GM12878 (cell line): ENCODE measurements around the gene ETV7. TPM values are rescaled to one million over a fixed set of nuclear protein-coding genes. Genes with fewer than 3 reads are reported as not detected.

ENCODE experiments used
- ATAC-seq: fragments of 200-7000 bp; cut with Tn5 transposase; 3 replicates; pipeline ENCODE4 v1.9.1; 2020; ENCODE audit warnings: mild to moderate bottlenecking, moderate library complexity
- BruUV-seq: library from RNA; stranded (reverse); fragments of 400-500 nt; replicated peaks from 2 replicates; lab custom pipeline; 2021; lab: Mats Ljungman, UMichigan
- CTCF ChIA-PET: fragments of 300-600 bp; sonication (Branson Sonifier 250); formaldehyde crosslinking; extraction: SDS; loops from one replicate; lab custom pipeline; 2021; ENCODE audit warnings: inconsistent platforms; lab: Yijun Ruan, JAX
- POLR2A ChIA-PET: fragments of 350-600 bp; formaldehyde crosslinking; extraction: SDS; loops from one replicate; lab custom pipeline; 2021; ENCODE audit warnings: inconsistent platforms; lab: Charles Lee
- RAD21 ChIA-PET: fragments of 300-600 bp; sonication (Branson Sonifier 250); formaldehyde crosslinking; loops from one replicate; lab custom pipeline; 2023; ENCODE audit warnings: antibody characterized with exemption; ENCODE audit not compliant: unreplicated experiment; lab: Charles Lee
- SMC1A ChIA-PET: fragments of 300-600 bp; sonication (Branson Sonifier 250); formaldehyde crosslinking; loops from one replicate; lab custom pipeline; 2023; ENCODE audit not compliant: unreplicated experiment, uncharacterized antibody; lab: Charles Lee
- DNase-seq: peaks from one replicate; pipeline ENCODE4 v3.0.0-alpha.2; 2011; ENCODE audit warnings: low read depth, low spot score
- FAIRE-seq: peaks from 3 replicates; lab custom pipeline; 2011; peaks lifted over from hg19 to GRCh38; lab: Jason Lieb, UNC
- H2AFZ ChIP-seq: 2 replicates; pipeline ENCODE4 v1.6.0; 2011; ENCODE audit warnings: low read depth, low read length, control low read depth; ENCODE audit not compliant: control insufficient read depth
- H3K27ac ChIP-seq: 2 replicates; pipeline ENCODE4 v1.5.1; 2011; ENCODE audit warnings: control low read depth; ENCODE audit not compliant: control insufficient read depth, insufficient read depth
- H3K27me3 ChIP-seq, 2 experiments: replicated peaks in 1 of 2; 2 replicates each; pipeline versions ENCODE4 v1.6.0 to v1.6.1; 2011; ENCODE audit warnings: low read length in 1 of 2; ENCODE audit not compliant: control insufficient read depth in 2 of 2, insufficient read depth in 2 of 2
- H3K36me3 ChIP-seq, 2 experiments: 2 replicates each; pipeline ENCODE4 v1.5.1; 2011; ENCODE audit warnings: low read length in 1 of 2; ENCODE audit not compliant: control insufficient read depth in 2 of 2, insufficient read depth in 2 of 2
- H3K4me1 ChIP-seq: 2 replicates; pipeline ENCODE4 v1.6.1; 2011; ENCODE audit warnings: mild to moderate bottlenecking, low read length, moderate library complexity, mixed read lengths; ENCODE audit not compliant: control insufficient read depth, insufficient read depth
- H3K4me2 ChIP-seq: 2 replicates; pipeline ENCODE4 v1.6.0; 2011; ENCODE audit warnings: control low read depth; ENCODE audit not compliant: control insufficient read depth, insufficient read depth
- H3K4me3 ChIP-seq: fragments of 200-600 bp; sonication (generic); 2 replicates; pipeline ENCODE4 v1.5.1; 2016
- H3K79me2 ChIP-seq: 2 replicates; pipeline ENCODE4 v1.6.0; 2011; ENCODE audit warnings: low read length; ENCODE audit not compliant: control insufficient read depth, insufficient read depth
- H3K9ac ChIP-seq: 2 replicates; pipeline ENCODE4 v1.8.0; 2011; ENCODE audit warnings: low read length, control low read depth, mixed read lengths; ENCODE audit not compliant: control insufficient read depth, insufficient read depth
- H3K9me3 ChIP-seq: replicated peaks from 3 replicates; pipeline ENCODE4 v1.5.1; 2011; ENCODE audit warnings: mild to moderate bottlenecking, low read length; ENCODE audit not compliant: control insufficient read depth, insufficient read depth
- H4K20me1 ChIP-seq: 2 replicates; pipeline ENCODE4 v1.6.0; 2011; ENCODE audit not compliant: control insufficient read depth, insufficient read depth
- ASH2L ChIP-seq: fragments of 300-600, 200-600 bp; sonication (generic); IDR thresholded peaks from 2 replicates; pipeline ENCODE4 v1.6.1; 2017; ENCODE audit warnings: low read depth, mild to moderate bottlenecking, borderline replicate concordance
- CBFB ChIP-seq: IDR thresholded peaks from 2 replicates; pipeline ENCODE4 v1.6.1; 2016; ENCODE audit warnings: antibody characterized with exemption, low read depth
- HCFC1 ChIP-seq: fragments of 150-350 bp; IDR thresholded peaks from 2 replicates; pipeline ENCODE4 v1.6.1; 2014; ENCODE audit warnings: low read length
- IKZF2 ChIP-seq, 2 experiments: fragments of 450-650 bp; IDR thresholded peaks; 2 replicates each; pipeline ENCODE4 v1.6.1; 2017; ENCODE audit warnings: mild to moderate bottlenecking in 2 of 2, moderate library complexity in 2 of 2
- MYB ChIP-seq: fragments of 150-350 bp; IDR thresholded peaks from 2 replicates; pipeline ENCODE4 v1.6.1; 2014; ENCODE audit warnings: mild to moderate bottlenecking, low read depth, low read length, borderline replicate concordance
- NFXL1 ChIP-seq: fragments of 450-650 bp; IDR thresholded peaks from 2 replicates; pipeline ENCODE4 v1.6.1; 2017; ENCODE audit warnings: antibody characterized with exemption, mild to moderate bottlenecking, borderline replicate concordance
- NR2C2 ChIP-seq: IDR thresholded peaks from 2 replicates; pipeline ENCODE4 v1.6.1; 2011; ENCODE audit warnings: borderline replicate concordance, low read depth; ENCODE audit not compliant: control insufficient read depth, insufficient read length
- POLR2A ChIP-seq: IDR thresholded peaks from 2 replicates; pipeline ENCODE4 v1.6.1; 2011; ENCODE audit warnings: low read depth, mild to moderate bottlenecking, low read length
- POU2F2 ChIP-seq: IDR thresholded peaks from 3 replicates; pipeline ENCODE4 v1.6.1; 2011; ENCODE audit warnings: low read depth, mild to moderate bottlenecking, low read length, borderline replicate concordance
- SREBF1 ChIP-seq: IDR thresholded peaks from 2 replicates; pipeline ENCODE4 v1.6.1; 2012; ENCODE audit warnings: mild to moderate bottlenecking, low read length
- SUPT20H ChIP-seq: IDR thresholded peaks from 2 replicates; pipeline ENCODE4 v1.6.1; 2011; ENCODE audit warnings: low read depth, mild to moderate bottlenecking, low read length, moderate library complexity, borderline replicate concordance; ENCODE audit not compliant: control insufficient read depth
- YY1 ChIP-seq: IDR thresholded peaks from 2 replicates; pipeline ENCODE4 v1.6.1; 2011; ENCODE audit warnings: low read depth, mild to moderate bottlenecking, low read length
- ZNF207 ChIP-seq: fragments of 450-650 bp; IDR thresholded peaks from 2 replicates; pipeline ENCODE4 v1.6.1; 2014; ENCODE audit warnings: antibody characterized with exemption, mild to moderate bottlenecking, borderline replicate concordance
- ZNF217 ChIP-seq: fragments of 450-650 bp; IDR thresholded peaks from 2 replicates; pipeline ENCODE4 v1.6.1; 2017; ENCODE audit warnings: antibody characterized with exemption, mild to moderate bottlenecking
- WGBS: methylation state at CpG from one replicate; pipeline ENCODE4 v1.1.6; 2016; ENCODE audit warnings: low lambda C conversion rate; ENCODE audit not compliant: insufficient replicate concordance, insufficient coverage; ENCODE audit errors: missing lambda C conversion rate; 5-methylcytosine and 5-hydroxymethylcytosine counted together
- in situ Hi-C: fragments of 300-500 bp; cut with MboI; formaldehyde crosslinking; loops from 9 replicates; pipeline ENCODE4 v1.14.3; 2018; ENCODE audit warnings: mixed read lengths
- intact Hi-C: fragments of 100-400 bp; cut with micrococcal nuclease; formaldehyde crosslinking; loops from one replicate; pipeline ENCODE4 v1.14.2; 2022; ENCODE audit not compliant: unreplicated experiment
- polyA plus RNA-seq, 11 experiments: library from polyadenylated mRNA; depleted of rRNA in 4 of 11; unstranded in 6 of 11; stranded (reverse) in 5 of 11; fragments of >200 nt; fragmentation: Nextera tagmentation in 4 of 11; fragmentation: Illumina TruSeq in 1 of 11; extraction: Ambion mirVana in 4 of 11; extraction: Trizol in 1 of 11; gene quantifications; 1 replicate in 1 of 11; 2 replicates in 10 of 11; pipeline versions ENCODE4 v1.2.1 to v1.2.3, GENCODE V29; 2011 to 2016; ENCODE audit warnings: inconsistent platforms in 2 of 11, missing spikeins in 2 of 11, low read depth in 1 of 11
- total RNA-seq, 4 experiments: library from RNA; depleted of rRNA in 3 of 4; stranded (reverse); fragments of >200 nt in 3 of 4; fragmentation: Illumina TruSeq in 1 of 4; extraction: Trizol in 1 of 4; gene quantifications; 2 replicates each; pipeline versions ENCODE4 v1.2.1 to v1.2.3, GENCODE V29; 2013 to 2021
- TF ChIP-seq, protein P1 (sequence below): fragments of 450-650 bp; IDR thresholded peaks from 2 replicates; pipeline ENCODE4 v1.6.1; 2016; ENCODE audit warnings: mild to moderate bottlenecking
- TF ChIP-seq, protein P2 (sequence below): fragments of 450-650 bp; IDR thresholded peaks from 2 replicates; pipeline ENCODE4 v1.6.1; 2017; ENCODE audit warnings: mild to moderate bottlenecking, moderate library complexity

ETV7 gene
- total and polyA plus RNA-seq, 10 of the 15 experiments (the other 5 are each of a cell fraction or from before 2014, with no cell fraction given), result 0.04 to 1.8 (median 1.3) TPM

DNA sequence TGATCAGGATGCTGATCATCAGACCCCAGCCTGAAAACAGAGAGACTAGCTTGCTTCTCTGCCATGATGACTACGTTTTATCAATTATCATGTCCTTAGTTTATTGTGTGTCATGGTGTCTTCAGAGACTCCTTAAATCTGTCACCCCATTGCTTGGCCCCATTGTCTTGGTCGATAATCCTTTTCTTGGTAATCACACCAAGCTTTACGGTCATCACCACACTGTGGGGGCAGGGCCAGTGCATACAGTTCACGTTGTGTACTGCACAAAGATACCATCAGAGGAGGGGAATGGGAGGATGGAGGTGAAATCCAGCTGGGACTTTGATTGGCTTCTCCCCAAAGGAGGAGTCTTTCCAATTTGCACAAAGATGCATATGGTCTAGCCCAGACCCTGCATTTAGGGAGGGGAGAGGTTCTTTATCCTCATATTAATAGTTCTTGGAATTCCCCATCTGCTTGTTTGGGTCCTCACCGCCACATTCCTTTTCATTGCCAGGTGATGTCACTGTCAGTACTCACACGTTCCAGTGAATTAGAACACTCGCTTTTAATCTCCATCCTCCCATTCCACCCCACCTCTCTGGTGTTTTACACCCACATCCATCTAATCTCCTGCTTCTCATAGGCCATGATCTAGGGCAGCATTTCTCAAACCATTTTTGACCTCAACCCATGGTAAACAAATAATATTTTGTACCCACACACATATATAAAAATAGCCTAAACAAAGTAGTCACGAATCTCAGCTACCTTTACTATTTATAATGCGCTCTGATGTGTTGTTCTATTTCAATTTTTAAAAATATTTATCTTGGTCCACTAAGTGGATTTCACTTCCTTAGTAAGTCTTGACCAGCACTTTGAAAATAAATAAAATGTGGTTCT is 5.7 kb downstream of the ETV7 start (continued):
- TF ChIP-seq, protein P1, sequence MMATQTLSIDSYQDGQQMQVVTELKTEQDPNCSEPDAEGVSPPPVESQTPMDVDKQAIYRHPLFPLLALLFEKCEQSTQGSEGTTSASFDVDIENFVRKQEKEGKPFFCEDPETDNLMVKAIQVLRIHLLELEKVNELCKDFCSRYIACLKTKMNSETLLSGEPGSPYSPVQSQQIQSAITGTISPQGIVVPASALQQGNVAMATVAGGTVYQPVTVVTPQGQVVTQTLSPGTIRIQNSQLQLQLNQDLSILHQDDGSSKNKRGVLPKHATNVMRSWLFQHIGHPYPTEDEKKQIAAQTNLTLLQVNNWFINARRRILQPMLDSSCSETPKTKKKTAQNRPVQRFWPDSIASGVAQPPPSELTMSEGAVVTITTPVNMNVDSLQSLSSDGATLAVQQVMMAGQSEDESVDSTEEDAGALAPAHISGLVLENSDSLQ, result peak; percentile 28; the same call in 1 of the 2 replicates
- TF ChIP-seq ASH2L (no peak), NFXL1 (no peak), ZNF207 (no peak), IKZF2 (IDR thresholded peaks at IDR 0.05) (peak; percentile 27 to 41; a peak in 2 of 4 replicates)

DNA sequence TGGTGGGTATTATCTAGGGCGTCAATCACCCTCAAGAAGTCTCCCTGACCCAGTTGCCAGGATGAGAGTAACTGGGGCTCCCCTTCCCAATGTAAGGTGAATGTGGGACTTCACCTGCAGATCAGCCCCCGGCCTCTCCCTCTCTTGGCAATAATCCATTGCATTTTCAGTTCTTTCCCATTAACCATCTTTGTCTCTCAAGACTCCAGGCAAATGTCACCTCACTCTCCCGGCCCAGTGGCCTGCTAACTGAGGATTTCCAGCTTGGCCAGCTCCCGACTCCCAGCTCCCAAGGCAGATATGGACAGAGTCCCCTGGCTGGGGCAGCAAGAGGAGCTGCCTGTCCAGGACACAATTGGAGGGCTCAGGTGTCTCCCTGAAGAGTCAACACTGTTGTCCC is 7.3 kb downstream of the ETV7 start:
- H3K4me2 ChIP-seq, result no peak overlapping the region
- CTCF ChIA-PET, result interaction anchor here (0.7 to 1.5 kb wide), 3 partner anchors 27 to 380 kb away, joined by 3 to 5 read pairs (median 4); no protein-coding TSS in a partner anchor
- H2AFZ ChIP-seq, result no peak overlapping the region
- H3K9ac ChIP-seq, result no peak overlapping the region
- no peaks in the 10 kb centered on the region for H3K27me3 ChIP-seq
- intact Hi-C loops (no loop called here), in situ Hi-C loops (no loop called here)
- no peak overlapping the region for H3K4me3 ChIP-seq
- H3K36me3 ChIP-seq, result no peaks in the 10 kb centered on the region
- SMC1A ChIA-PET, result no interaction called here
- WGBS, result 86% methylated on average over 4 of the region's 4 CpGs
- RAD21 ChIA-PET, result interaction anchor here (0.6 to 1.5 kb wide), 5 partner anchors 15 to 199 kb away, joined by 3 to 4 read pairs (median 3); no protein-coding TSS in a partner anchor
- no peaks in the 10 kb centered on the region for H3K79me2 ChIP-seq
- no peak for ATAC-seq
- POLR2A ChIA-PET, result interaction anchor here (1.2 kb wide), 1 partner anchor 15 kb away, joined by 6 read pairs; no protein-coding TSS in a partner anchor
- no peak overlapping the region for H3K27ac ChIP-seq
- no TSS peak for BruUV-seq
- H3K9me3 ChIP-seq, result no peaks in the 10 kb centered on the region
- no peak for DNase-seq
- no peaks in the 10 kb centered on the region for H4K20me1 ChIP-seq
- FAIRE-seq, result no peak
- H3K4me1 ChIP-seq, result peaks cover 58% of the 10 kb centered on the region
- TF ChIP-seq MYB (no peak), ZNF207 (no peak), POLR2A (no peak), IKZF2 (IDR thresholded peaks at IDR 0.05) (no peak), SUPT20H (no peak), ZNF217 (no peak), NR2C2 (no peak), POU2F2 (no peak), HCFC1 (no peak), CBFB (no peak), SREBF1 (no peak), YY1 (no peak)
- TF ChIP-seq, protein P2, sequence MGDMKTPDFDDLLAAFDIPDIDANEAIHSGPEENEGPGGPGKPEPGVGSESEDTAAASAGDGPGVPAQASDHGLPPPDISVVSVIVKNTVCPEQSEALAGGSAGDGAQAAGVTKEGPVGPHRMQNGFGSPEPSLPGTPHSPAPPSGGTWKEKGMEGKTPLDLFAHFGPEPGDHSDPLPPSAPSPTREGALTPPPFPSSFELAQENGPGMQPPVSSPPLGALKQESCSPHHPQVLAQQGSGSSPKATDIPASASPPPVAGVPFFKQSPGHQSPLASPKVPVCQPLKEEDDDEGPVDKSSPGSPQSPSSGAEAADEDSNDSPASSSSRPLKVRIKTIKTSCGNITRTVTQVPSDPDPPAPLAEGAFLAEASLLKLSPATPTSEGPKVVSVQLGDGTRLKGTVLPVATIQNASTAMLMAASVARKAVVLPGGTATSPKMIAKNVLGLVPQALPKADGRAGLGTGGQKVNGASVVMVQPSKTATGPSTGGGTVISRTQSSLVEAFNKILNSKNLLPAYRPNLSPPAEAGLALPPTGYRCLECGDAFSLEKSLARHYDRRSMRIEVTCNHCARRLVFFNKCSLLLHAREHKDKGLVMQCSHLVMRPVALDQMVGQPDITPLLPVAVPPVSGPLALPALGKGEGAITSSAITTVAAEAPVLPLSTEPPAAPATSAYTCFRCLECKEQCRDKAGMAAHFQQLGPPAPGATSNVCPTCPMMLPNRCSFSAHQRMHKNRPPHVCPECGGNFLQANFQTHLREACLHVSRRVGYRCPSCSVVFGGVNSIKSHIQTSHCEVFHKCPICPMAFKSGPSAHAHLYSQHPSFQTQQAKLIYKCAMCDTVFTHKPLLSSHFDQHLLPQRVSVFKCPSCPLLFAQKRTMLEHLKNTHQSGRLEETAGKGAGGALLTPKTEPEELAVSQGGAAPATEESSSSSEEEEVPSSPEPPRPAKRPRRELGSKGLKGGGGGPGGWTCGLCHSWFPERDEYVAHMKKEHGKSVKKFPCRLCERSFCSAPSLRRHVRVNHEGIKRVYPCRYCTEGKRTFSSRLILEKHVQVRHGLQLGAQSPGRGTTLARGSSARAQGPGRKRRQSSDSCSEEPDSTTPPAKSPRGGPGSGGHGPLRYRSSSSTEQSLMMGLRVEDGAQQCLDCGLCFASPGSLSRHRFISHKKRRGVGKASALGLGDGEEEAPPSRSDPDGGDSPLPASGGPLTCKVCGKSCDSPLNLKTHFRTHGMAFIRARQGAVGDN, result no peak
